Measurements from ENCODE around the gene ANKRD60. TPM values are rescaled to one million over a fixed set of nuclear protein-coding genes. Genes with fewer than 3 reads are reported as not detected.

ANKRD60 gene
- total RNA-seq, 2 experiments from 2014 or later, result not detected

DNA sequence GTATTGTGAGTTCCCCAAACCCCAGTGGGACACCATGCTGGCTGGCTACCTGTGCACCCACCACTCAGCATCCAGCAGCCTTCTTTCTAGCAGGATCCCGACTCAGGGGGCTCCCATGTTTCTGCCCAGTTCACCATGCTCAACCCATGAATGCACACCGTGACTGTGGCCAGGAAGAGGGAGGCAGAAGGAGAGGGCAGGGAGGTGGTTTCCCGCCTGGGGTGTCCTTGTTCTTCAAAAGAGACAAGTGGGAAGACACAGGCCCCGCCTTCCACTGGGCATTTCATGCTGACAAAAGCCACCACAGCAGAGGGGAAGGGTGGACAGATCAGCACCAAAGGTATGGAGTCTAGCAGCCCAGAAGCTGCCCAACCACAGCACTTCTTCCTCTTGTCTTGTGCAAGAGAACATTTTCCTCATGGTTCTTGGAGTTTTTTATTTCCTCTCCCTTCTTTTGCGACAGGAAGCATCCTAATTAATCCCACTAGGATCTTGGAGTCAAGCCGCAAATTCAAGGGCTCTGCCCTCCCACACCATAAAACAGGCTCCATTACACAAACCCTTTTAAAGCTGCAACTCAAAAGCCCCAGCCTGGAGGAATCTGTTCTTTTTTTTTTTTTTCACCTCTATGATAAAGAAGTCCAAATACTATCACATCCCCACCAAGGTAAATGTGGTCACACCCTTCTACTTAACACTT, 13.5 kb upstream of the ANKRD60 start:
- Mint-ChIP-seq H3K4me1 (ENCODE audit: low read depth) (peaks cover 8% of the 10 kb centered on the region), H3K36me3 (ENCODE audit: low read depth) (peaks cover 13% of the 10 kb centered on the region), H3K27me3 (ENCODE audit: low read depth) (no peaks in the 10 kb centered on the region), H3K9me3 (no peaks in the 10 kb centered on the region), H3K27ac (no peak overlapping the region), H3K4me3 (no peak overlapping the region)
- DNase-seq, result no peak
- intact Hi-C loops (cut with micrococcal nuclease), result no loop called here
- CTCF ChIA-PET, result interaction anchor here (0.6 kb wide), 1 partner anchor 8 kb away, joined by 3 read pairs; no protein-coding TSS in a partner anchor

DNA sequence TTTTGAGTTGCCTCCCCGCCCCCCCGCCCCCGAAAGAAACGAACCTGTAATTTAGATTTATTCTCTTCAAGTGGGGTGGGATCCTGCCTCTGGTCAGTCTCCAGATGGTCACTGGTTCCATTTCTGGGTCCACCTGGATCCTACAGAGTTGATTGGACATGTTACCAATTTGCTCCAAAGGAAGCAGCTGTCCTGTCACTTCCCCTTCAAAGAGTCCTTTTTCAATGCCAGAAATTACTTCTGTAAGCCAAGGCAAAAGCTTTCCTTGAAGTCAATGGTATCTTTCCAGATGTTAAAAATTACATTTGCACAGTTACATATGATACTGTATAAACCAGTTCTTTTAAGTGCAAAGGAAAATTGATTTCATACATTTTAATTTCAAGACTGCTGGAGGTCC, 12.0 kb upstream of the ANKRD60 start:
- peaks cover 16% of the 10 kb centered on the region for H3K4me1 Mint-ChIP-seq (ENCODE audit: low read depth)
- no peak for DNase-seq
- no peaks in the 10 kb centered on the region for H3K27me3 Mint-ChIP-seq (ENCODE audit: low read depth)
- H3K36me3 Mint-ChIP-seq (ENCODE audit: low read depth), result peaks cover 3% of the 10 kb centered on the region
- CTCF ChIA-PET, result no interaction called here
- no peaks in the 10 kb centered on the region for H3K9me3 Mint-ChIP-seq
- intact Hi-C loops (cut with micrococcal nuclease), result no loop called here
- no peak overlapping the region for H3K4me3 Mint-ChIP-seq
- no peak overlapping the region for H3K27ac Mint-ChIP-seq

DNA sequence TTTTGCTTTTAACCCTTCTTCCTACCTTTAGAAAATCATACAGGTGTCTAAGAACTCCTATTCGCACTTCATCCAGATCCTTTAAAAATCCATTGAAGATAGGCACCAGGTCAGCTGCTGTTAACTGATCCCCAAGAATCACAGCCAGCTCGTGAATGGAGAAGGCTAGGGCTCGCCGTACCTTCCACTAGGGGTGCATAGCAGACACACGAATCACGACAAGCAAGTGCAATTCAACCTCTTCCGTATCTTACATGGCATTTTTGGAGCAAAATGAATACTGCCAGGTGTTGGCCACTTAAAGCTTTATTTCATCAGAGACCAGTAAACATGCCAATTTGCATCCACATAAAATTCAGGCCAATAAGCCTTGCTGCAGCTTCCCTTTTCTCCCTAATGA, 10.8 kb upstream of the ANKRD60 start:
- H3K4me3 Mint-ChIP-seq, result no peak overlapping the region
- no peak overlapping the region for H3K27ac Mint-ChIP-seq
- peaks cover 23% of the 10 kb centered on the region for H3K4me1 Mint-ChIP-seq (ENCODE audit: low read depth)
- no peaks in the 10 kb centered on the region for H3K27me3 Mint-ChIP-seq (ENCODE audit: low read depth)
- H3K9me3 Mint-ChIP-seq, result no peaks in the 10 kb centered on the region
- peaks cover 2% of the 10 kb centered on the region for H3K36me3 Mint-ChIP-seq (ENCODE audit: low read depth)
- CTCF ChIA-PET, result interaction anchor here (0.9 kb wide), 1 partner anchor 242 kb away, joined by 3 read pairs; no protein-coding TSS in a partner anchor
- no peak for DNase-seq
- intact Hi-C loops (cut with micrococcal nuclease), result loop anchor here (5.0 kb wide), 4 partner anchors 148 to 613 kb away; partner anchors contain the start of genes GNAS, GNAS-AS1, NPEPL1 and VAPB

DNA sequence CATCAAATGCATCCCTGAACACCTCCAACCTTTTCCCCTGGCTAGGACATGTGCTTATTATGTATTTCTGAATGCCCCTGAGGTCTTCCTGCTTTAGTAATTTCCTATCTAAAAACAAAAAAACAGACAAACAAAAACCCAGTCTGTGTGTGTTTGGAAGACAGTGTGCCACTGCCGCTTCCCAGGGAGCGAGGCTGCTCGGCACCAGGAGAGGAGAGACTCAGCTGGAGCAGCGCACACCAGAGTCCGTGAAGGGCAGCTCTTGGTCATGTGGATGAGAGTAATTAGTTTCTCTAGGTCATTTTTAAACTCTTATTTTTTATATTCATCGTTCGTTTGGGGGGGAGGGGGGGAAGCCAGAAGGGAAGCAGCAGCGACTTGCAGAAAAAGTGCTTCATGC, 10.0 kb upstream of the ANKRD60 start:
- Mint-ChIP-seq H3K27ac (no peak overlapping the region), H3K4me1 (ENCODE audit: low read depth) (peaks cover 23% of the 10 kb centered on the region), H3K36me3 (ENCODE audit: low read depth) (peaks cover 4% of the 10 kb centered on the region), H3K9me3 (no peaks in the 10 kb centered on the region), H3K4me3 (no peak overlapping the region), H3K27me3 (ENCODE audit: low read depth) (no peaks in the 10 kb centered on the region)
- intact Hi-C loops (cut with micrococcal nuclease), result loop anchor here (5.0 kb wide), 4 partner anchors 149 to 614 kb away; partner anchors contain the start of genes GNAS, GNAS-AS1, NPEPL1 and VAPB
- DNase-seq, result no peak
- CTCF ChIA-PET, result interaction anchor here (0.9 to 1.0 kb wide), 2 partner anchors 104 to 243 kb away, joined by 3 read pairs; no protein-coding TSS in a partner anchor

DNA sequence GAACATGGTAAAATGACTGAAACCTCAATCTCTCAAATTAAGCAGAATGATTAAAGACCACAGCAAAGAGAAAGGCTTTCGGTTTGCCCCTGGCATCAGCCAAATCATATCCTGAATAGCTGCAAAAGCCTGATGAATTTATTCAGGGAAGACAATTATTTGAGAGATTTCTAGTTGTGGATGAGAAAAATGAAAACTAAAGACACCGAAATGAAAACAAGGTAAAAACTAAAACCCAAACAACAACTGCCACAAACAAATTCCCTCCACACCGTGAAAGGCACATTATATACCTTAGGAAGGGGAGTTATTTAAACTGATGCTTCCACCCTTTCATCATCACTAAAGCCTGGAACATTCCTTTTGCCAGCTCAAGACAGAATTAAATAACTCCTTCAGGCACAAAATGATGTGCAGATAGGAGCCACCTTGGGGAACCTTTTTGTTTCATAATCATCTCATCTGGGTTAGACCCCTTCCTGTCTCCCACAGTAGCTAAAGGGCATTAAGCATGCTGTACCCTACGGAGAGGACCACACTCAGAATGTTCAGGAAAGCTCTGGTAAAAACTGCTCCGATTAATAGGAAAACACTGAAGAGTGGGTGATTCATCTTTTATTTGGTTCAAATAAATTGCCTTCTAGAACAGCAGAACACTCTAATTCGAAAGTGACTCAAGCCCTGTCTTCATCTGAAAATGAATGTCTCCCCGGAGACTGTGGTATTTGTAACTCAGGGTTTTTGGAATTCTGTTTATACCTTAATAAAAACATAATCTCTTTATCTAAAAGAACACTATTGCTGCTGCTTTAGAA, 9.1 kb upstream of the ANKRD60 start:
- Mint-ChIP-seq H3K27me3 (ENCODE audit: low read depth) (no peaks in the 10 kb centered on the region), H3K27ac (peak overlapping the region; percentile 88), H3K4me3 (peak overlapping the region; percentile 83), H3K36me3 (ENCODE audit: low read depth) (peaks cover 4% of the 10 kb centered on the region), H3K9me3 (no peaks in the 10 kb centered on the region), H3K4me1 (ENCODE audit: low read depth) (peaks cover 23% of the 10 kb centered on the region)
- CTCF ChIA-PET, result interaction anchor here (0.6 to 3.4 kb wide), 13 partner anchors 9 to 414 kb away, joined by 3 to 9 read pairs (median 3); partner anchors contain the start of gene VAPB
- intact Hi-C loops (cut with micrococcal nuclease), result loop anchor here (1.0 to 5.0 kb wide), 7 partner anchors 70 to 615 kb away; partner anchors contain the start of genes GNAS, GNAS-AS1, NPEPL1 and VAPB
- DNase-seq, result no peak

DNA sequence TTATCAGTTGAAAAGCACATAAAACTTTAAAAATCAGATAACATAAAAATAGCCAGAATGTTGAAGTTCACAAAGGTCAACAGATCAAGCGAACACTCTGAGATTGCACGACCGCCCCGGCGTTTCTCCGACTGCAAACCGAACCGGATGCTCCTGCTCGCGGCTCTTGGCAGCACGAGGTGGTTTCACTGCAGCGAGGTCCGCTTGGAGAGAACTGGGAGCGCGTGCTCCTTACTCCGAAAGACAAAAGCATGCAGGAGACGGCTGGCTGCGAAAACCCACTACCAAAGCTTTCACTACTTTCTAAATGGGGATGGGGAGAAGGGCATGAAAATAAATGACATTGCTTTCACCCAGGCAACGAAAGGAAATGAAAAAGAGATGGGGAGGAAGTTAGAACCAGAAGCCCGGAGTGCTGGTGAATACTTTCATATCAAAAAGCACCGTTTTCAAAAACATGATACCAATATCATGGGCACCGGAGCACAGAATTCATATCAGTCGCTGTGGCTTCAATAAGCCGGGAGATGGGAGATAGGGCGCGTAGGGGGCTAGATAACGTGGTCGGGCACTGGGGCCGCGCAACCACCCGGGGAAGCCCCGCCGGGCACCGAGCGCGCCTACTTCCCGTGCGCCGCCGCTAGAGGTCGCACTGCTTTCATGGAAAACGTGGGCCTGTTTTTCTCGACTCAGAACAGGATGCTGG, 8.3 kb upstream of the ANKRD60 start:
- peak overlapping the region; percentile 88 for H3K27ac Mint-ChIP-seq
- DNase-seq, result peak; percentile 91
- intact Hi-C loops (cut with micrococcal nuclease), result loop anchor here (1.0 to 5.0 kb wide), 7 partner anchors 71 to 616 kb away; partner anchors contain the start of genes GNAS, GNAS-AS1, NPEPL1 and VAPB
- H3K4me1 Mint-ChIP-seq (ENCODE audit: low read depth), result peaks cover 23% of the 10 kb centered on the region
- peak overlapping the region; percentile 83 for H3K4me3 Mint-ChIP-seq
- CTCF ChIA-PET, result interaction anchor here (0.6 to 3.4 kb wide), 12 partner anchors 10 to 544 kb away, joined by 3 to 9 read pairs (median 4); partner anchors contain the start of gene VAPB
- no peaks in the 10 kb centered on the region for H3K27me3 Mint-ChIP-seq (ENCODE audit: low read depth)
- peaks cover 4% of the 10 kb centered on the region for H3K36me3 Mint-ChIP-seq (ENCODE audit: low read depth)
- no peaks in the 10 kb centered on the region for H3K9me3 Mint-ChIP-seq

DNA sequence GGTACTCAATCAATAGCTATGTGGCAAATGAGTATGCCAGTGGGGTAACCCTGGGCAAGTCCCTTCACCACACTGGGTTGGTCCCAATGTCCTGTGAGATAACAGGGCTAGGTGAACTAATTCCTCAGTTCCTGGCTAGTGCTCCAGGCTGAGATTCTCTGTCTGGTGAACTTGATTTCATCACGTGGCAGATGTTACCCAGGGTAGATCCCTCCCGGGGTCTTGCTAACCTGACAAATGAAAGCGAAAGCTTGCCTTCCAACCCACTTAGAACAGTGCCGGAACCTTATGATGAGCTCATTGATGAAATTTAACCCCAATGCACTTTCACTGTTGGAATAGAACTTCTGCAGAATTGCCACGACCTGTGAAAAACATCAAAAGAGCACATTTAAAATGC, 6.6 kb upstream of the ANKRD60 start:
- Mint-ChIP-seq H3K27me3 (ENCODE audit: low read depth) (peaks cover 1% of the 10 kb centered on the region), H3K36me3 (ENCODE audit: low read depth) (peaks cover 2% of the 10 kb centered on the region), H3K9me3 (no peaks in the 10 kb centered on the region), H3K27ac (no peak overlapping the region), H3K4me1 (ENCODE audit: low read depth) (peaks cover 23% of the 10 kb centered on the region), H3K4me3 (no peak overlapping the region)
- no peak for DNase-seq
- CTCF ChIA-PET, result interaction anchor here (0.6 to 3.4 kb wide), 9 partner anchors 9 to 419 kb away, joined by 3 to 9 read pairs (median 5); no protein-coding TSS in a partner anchor
- intact Hi-C loops (cut with micrococcal nuclease), result loop anchor here (5.0 kb wide), 4 partner anchors 152 to 617 kb away; partner anchors contain the start of genes GNAS, GNAS-AS1, NPEPL1 and VAPB

DNA sequence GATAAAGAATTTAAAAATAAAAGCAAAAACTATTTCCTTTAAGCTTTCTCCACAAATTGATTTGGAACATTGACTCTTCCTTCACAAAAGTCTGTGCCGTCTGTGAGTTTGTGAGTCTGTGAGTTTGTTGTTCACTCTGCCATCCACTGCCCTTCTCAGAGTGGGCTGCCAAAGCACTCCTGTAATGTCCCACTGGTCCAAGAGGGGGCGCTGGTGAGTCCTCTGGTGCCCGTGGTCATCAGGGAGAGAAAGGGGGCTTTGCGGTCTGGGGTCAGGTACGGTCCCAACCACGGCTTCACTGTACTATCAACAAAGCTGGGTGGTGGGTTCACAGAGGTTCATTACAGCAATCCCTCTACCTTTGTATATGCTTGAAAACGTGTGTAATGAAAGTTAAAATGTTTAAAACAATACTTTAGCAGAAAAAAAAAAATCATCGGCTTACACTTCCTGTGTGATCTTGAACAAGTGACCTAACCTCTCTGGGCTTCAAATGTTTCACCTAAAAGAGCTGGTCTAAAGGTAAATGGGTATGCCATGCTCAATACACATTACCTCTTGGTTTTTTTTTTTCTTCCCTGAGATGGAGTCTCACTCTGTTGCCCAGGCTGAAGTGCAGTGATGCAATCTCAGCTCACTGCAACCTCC, 5.6 kb upstream of the ANKRD60 start:
- intact Hi-C loops (cut with micrococcal nuclease), result no loop called here
- peak; percentile 76 for DNase-seq
- no peak overlapping the region for H3K4me3 Mint-ChIP-seq
- H3K27ac Mint-ChIP-seq, result no peak overlapping the region
- CTCF ChIA-PET, result interaction anchor here (0.6 to 3.4 kb wide), 17 partner anchors 9 to 660 kb away, joined by 3 to 9 read pairs (median 4); no protein-coding TSS in a partner anchor
- H3K27me3 Mint-ChIP-seq (ENCODE audit: low read depth), result peaks cover 9% of the 10 kb centered on the region
- peaks cover 2% of the 10 kb centered on the region for H3K36me3 Mint-ChIP-seq (ENCODE audit: low read depth)
- peaks cover 28% of the 10 kb centered on the region for H3K4me1 Mint-ChIP-seq (ENCODE audit: low read depth)
- H3K9me3 Mint-ChIP-seq, result no peaks in the 10 kb centered on the region

DNA sequence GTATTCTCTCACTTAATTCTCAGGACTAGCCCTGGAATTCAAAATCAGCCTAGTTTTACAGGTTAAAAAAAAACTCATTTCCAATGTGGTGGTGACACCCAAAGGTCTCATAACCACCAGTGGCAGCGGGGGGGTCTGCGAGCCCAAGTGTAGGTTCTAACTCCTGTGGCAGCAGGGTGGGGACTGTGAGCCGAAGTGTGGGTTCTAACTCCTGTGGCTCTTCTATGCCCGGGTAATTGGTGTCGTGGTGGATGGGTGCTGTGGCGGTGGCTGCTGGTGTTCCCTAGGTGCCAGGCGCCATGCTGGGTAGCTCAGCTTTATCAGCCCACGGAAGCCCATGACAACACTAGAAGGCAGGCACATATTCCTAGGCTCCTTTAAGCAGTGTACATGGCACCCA, 4.9 kb upstream of the ANKRD60 start:
- CTCF ChIA-PET, result interaction anchor here (0.6 to 2.0 kb wide), 6 partner anchors 10 to 230 kb away, joined by 3 to 9 read pairs (median 4); no protein-coding TSS in a partner anchor
- H3K36me3 Mint-ChIP-seq (ENCODE audit: low read depth), result peaks cover 2% of the 10 kb centered on the region
- no peak overlapping the region for H3K4me3 Mint-ChIP-seq
- H3K9me3 Mint-ChIP-seq, result no peaks in the 10 kb centered on the region
- H3K27me3 Mint-ChIP-seq (ENCODE audit: low read depth), result peaks cover 13% of the 10 kb centered on the region
- no peak overlapping the region for H3K27ac Mint-ChIP-seq
- H3K4me1 Mint-ChIP-seq (ENCODE audit: low read depth), result peaks cover 31% of the 10 kb centered on the region
- no peak for DNase-seq
- intact Hi-C loops (cut with micrococcal nuclease), result no loop called here

DNA sequence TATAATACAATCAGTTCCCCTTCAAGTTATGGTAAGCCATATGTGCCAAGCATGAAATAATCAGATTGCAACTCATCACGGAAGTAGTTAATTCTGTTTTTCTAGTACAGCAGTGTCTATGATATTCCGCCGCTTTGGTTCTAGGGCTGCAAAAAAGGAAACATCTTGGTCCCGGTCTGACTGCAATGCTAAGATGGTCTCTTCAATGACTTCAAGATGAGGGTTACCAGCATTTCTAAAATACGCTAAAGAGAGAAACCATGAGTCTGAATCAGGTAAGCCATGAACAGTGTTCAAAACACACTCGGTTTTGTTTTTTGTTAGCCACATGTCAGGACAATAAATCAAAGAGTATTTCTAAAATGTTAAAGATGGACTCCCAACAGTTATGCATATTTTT, 3.2 kb upstream of the ANKRD60 start:
- Mint-ChIP-seq H3K4me1 (ENCODE audit: low read depth) (peaks cover 23% of the 10 kb centered on the region), H3K27me3 (ENCODE audit: low read depth) (peaks cover 28% of the 10 kb centered on the region), H3K9me3 (no peaks in the 10 kb centered on the region), H3K36me3 (ENCODE audit: low read depth) (peaks cover 2% of the 10 kb centered on the region), H3K27ac (no peak overlapping the region), H3K4me3 (no peak overlapping the region)
- DNase-seq, result no peak
- CTCF ChIA-PET, result interaction anchor here (1.0 kb wide), 1 partner anchor 22 kb away, joined by 3 read pairs; no protein-coding TSS in a partner anchor
- intact Hi-C loops (cut with micrococcal nuclease), result no loop called here

DNA sequence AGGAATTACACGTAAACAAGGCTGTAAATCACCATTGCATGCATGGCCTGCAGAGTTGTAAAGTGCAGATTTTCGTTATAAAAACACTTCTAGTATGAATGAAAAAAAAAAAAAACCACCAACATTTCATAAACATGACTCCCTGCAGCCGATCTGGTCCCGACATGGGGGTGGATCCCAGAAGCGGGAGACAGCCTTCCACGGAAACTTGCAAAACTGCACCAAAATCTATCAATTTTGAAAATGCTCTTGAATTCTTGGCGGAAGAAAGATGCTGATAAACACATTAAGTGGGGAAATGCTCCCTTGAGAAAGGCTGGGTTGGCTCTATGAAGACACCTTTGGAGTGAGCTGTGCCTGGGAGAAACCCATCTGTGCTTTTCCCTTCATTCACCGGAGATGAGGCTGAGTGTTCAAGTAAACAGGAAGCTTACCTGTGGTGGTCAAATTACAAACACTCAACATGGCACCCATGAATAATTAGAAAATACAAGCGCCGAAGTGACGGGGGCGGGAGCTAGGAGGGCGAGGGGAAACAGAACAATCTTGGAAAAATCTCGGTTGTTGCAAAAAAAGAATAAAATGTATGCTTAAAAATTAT, 845 bp upstream of the ANKRD60 start:
- CTCF ChIA-PET, result interaction anchor here (0.6 kb wide), 1 partner anchor 128 kb away, joined by 3 read pairs; no protein-coding TSS in a partner anchor
- Mint-ChIP-seq H3K4me3 (peak overlapping the region; percentile 62), H3K27me3 (ENCODE audit: low read depth) (peaks cover 36% of the 10 kb centered on the region), H3K9me3 (no peaks in the 10 kb centered on the region), H3K4me1 (ENCODE audit: low read depth) (peaks cover 8% of the 10 kb centered on the region), H3K27ac (no peak overlapping the region), H3K36me3 (ENCODE audit: low read depth) (peaks cover 2% of the 10 kb centered on the region)
- intact Hi-C loops (cut with micrococcal nuclease), result no loop called here
- no peak for DNase-seq
